CD14-positive monocyte (primary cell): ENCODE data around the gene LDLRAD4. TPM values are rescaled to one million over a fixed set of nuclear protein-coding genes. Genes with fewer than 3 reads are reported as not detected.

Source experiments
- DNase-seq, 3 donors: peaks; one replicate each; pipeline ENCODE4 v3.0.0-alpha.2; 2011 to 2022
- H2AFZ ChIP-seq: 2 replicates; pipeline ENCODE4 v1.6.0; 2012; ENCODE audit warnings: mild to moderate bottlenecking, low read depth, low read length, inconsistent platforms; ENCODE audit not compliant: insufficient read depth, poor library complexity, severe bottlenecking
- H3K27ac ChIP-seq, 2 donors: 1 replicate in 1 of 2; 2 replicates in 1 of 2; pipeline ENCODE4 v1.5.1; 2012 to 2013; ENCODE audit warnings: low read length in 2 of 2, control low read depth in 1 of 2, inconsistent platforms in 1 of 2, low read depth in 1 of 2, mild to moderate bottlenecking in 1 of 2
- H3K27me3 ChIP-seq, 2 donors: one replicate each; pipeline versions ENCODE4 v1.6.0 to v1.6.1; 2011 to 2013; ENCODE audit warnings: low read length in 2 of 2; ENCODE audit not compliant: control insufficient read depth in 2 of 2, insufficient read depth in 2 of 2
- H3K36me3 ChIP-seq, 2 donors: replicated peaks in 1 of 2; 1 replicate in 1 of 2; 2 replicates in 1 of 2; pipeline versions ENCODE4 v1.5.1 to v1.6.1; 2012 to 2013; ENCODE audit warnings: low read length in 2 of 2, control low read depth in 1 of 2, inconsistent platforms in 1 of 2, mild to moderate bottlenecking in 1 of 2; ENCODE audit not compliant: insufficient read depth in 2 of 2, control insufficient read depth in 1 of 2
- H3K4me1 ChIP-seq, 2 donors: 1 replicate in 1 of 2; 2 replicates in 1 of 2; pipeline versions ENCODE4 v1.5.1 to v1.6.1; 2012 to 2013; ENCODE audit warnings: low read length in 2 of 2, control low read depth in 1 of 2, inconsistent platforms in 1 of 2, mild to moderate bottlenecking in 1 of 2, moderate library complexity in 1 of 2; ENCODE audit not compliant: insufficient read depth in 2 of 2, control insufficient read depth in 1 of 2
- H3K4me2 ChIP-seq: replicated peaks from 2 replicates; pipeline ENCODE3; 2012; ENCODE audit warnings: low read length, moderate library complexity, mild to moderate bottlenecking; ENCODE audit not compliant: poor library complexity, severe bottlenecking; ENCODE audit errors: extremely low read depth
- H3K4me3 ChIP-seq, 3 experiments: fragments of 200-600 bp in 1 of 3; sonication (generic) in 1 of 3; replicated peaks in 1 of 3; 1 replicate in 2 of 3; 2 replicates in 1 of 3; pipeline ENCODE4 v1.5.1; 2011 to 2013; ENCODE audit warnings: low read length in 3 of 3, mild to moderate bottlenecking in 3 of 3, control low read depth in 2 of 3, low read depth in 2 of 3, inconsistent platforms in 1 of 3, moderate library complexity in 1 of 3
- H3K79me2 ChIP-seq: 2 replicates; pipeline ENCODE4 v1.6.0; 2012; ENCODE audit warnings: mild to moderate bottlenecking, control low read depth, inconsistent platforms, low read length, moderate library complexity; ENCODE audit not compliant: insufficient read depth
- H3K9ac ChIP-seq: 2 replicates; pipeline ENCODE4 v1.6.0; 2017; ENCODE audit warnings: low read length, mild to moderate bottlenecking; ENCODE audit not compliant: insufficient read depth, poor library complexity, severe bottlenecking
- H3K9me3 ChIP-seq, 2 donors: replicated peaks in 1 of 2; 1 replicate in 1 of 2; 2 replicates in 1 of 2; pipeline versions ENCODE4 v1.5.1 to v1.6.1; 2012 to 2013; ENCODE audit warnings: low read length in 2 of 2, control low read depth in 1 of 2; ENCODE audit not compliant: control insufficient read depth in 1 of 2, insufficient read depth in 1 of 2
- H4K20me1 ChIP-seq: 2 replicates; pipeline ENCODE4 v1.6.0; 2012; ENCODE audit warnings: mild to moderate bottlenecking, low read length, control low read depth, moderate library complexity; ENCODE audit not compliant: insufficient read depth
- H3K27ac Mint-ChIP-seq, 7 donors: one replicate each; pipeline ENCODE4 v1.8.0; 2020; ENCODE audit warnings: mild to moderate bottlenecking in 7 of 7, mixed read lengths in 7 of 7, moderate library complexity in 6 of 7, inconsistent platforms in 2 of 7
- H3K27me3 Mint-ChIP-seq, 3 donors: one replicate each; pipeline ENCODE4 v1.8.0; 2021 to 2022; ENCODE audit warnings: low read depth in 3 of 3, mild to moderate bottlenecking in 3 of 3, mixed read lengths in 3 of 3, moderate library complexity in 3 of 3, inconsistent platforms in 1 of 3
- H3K36me3 Mint-ChIP-seq, 2 donors: one replicate each; pipeline ENCODE4 v1.8.0; 2020; ENCODE audit warnings: mixed read lengths in 2 of 2, inconsistent platforms in 1 of 2, mild to moderate bottlenecking in 1 of 2
- H3K4me1 Mint-ChIP-seq: one replicate; pipeline ENCODE4 v1.8.0; 2020; ENCODE audit warnings: mild to moderate bottlenecking, mixed read lengths
- H3K4me3 Mint-ChIP-seq, 2 donors: one replicate each; pipeline ENCODE4 v1.8.0; 2020; ENCODE audit warnings: mild to moderate bottlenecking in 2 of 2, mixed read lengths in 2 of 2, moderate library complexity in 1 of 2
- H3K9me3 Mint-ChIP-seq, 7 donors: one replicate each; pipeline ENCODE4 v1.8.0; 2020 to 2022; ENCODE audit warnings: mixed read lengths in 7 of 7, mild to moderate bottlenecking in 6 of 7, moderate library complexity in 6 of 7, inconsistent platforms in 2 of 7
- CTCF ChIP-seq: fragments of 200-600 bp; IDR thresholded peaks from one replicate; pipeline ENCODE4 v1.8.0; 2022; ENCODE audit warnings: antibody characterized with exemption, mild to moderate bottlenecking
- WGBS: methylation state at CpG from one replicate; pipeline ENCODE4 v1.1.5; 2013; ENCODE audit warnings: missing lambda C conversion rate; ENCODE audit not compliant: insufficient coverage; 5-methylcytosine and 5-hydroxymethylcytosine counted together
- intact Hi-C, 2 donors: fragments of 100-400 bp; cut with micrococcal nuclease; formaldehyde crosslinking; loops; one replicate each; pipeline versions ENCODE4 v1.15.0 to v1.15.1; 2023
- polyA plus RNA-seq, 3 donors: library from polyadenylated mRNA; depleted of rRNA in 1 of 3; unstranded in 2 of 3; stranded (reverse) in 1 of 3; fragments of 300-500 nt in 2 of 3; fragments of >200 nt in 1 of 3; fragmentation: Illumina TruSeq in 2 of 3; gene quantifications; 1 replicate in 2 of 3; 2 replicates in 1 of 3; pipeline ENCODE4 v1.2.3, GENCODE V29; 2012 to 2021

The LDLRAD4 gene
- polyA plus RNA-seq, 3 donors = 13.5 to 15.4 (median 13.8) TPM

DNA sequence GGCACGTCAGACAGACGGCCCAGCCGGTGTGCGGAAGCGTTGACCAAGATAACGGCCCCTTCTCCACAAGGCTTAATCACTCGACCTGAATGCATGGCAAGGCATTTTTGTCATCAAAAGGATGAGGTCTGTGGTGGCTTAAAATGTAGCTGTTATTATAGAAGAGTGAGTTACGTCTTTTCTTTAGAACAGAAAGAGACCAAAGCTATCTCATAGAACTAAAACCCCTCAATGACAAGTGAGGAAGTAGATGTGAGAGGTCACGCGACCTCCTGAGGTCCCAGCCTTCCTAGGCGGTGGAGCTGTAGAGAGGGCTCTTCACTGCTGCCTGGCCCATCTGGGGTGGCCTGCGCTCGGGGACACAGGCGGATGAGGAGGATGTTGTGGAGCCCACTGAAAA is 75.7 kb downstream of the LDLRAD4 start:
- Histone ChIP-seq H3K4me3 (no peak overlapping the region), H3K27ac (no peak overlapping the region), H3K9me3 (no peaks in the 10 kb centered on the region), H3K79me2 (no peaks in the 10 kb centered on the region), H3K4me1 (no peaks in the 10 kb centered on the region), H3K9ac (no peak overlapping the region), H3K36me3 (no peaks in the 10 kb centered on the region), H4K20me1 (peaks cover 6% of the 10 kb centered on the region), H3K4me2 (no peak overlapping the region), H3K27me3 (no peaks in the 10 kb centered on the region), H2AFZ (no peak overlapping the region)
- intact Hi-C loops = no loop called here
- WGBS = no CpG with 5 or more reads among the region's 14 CpGs
- TF ChIP-seq CTCF = no peak
- H3K27me3 Mint-ChIP-seq = peaks cover 0 to 1% (median 0%) of the 10 kb centered on the region in 3 donors
- no peaks in the 10 kb centered on the region for H3K4me1 Mint-ChIP-seq
- DNase-seq = no peak
- H3K9me3 Mint-ChIP-seq = peaks cover 0 to 2% (median 0%) of the 10 kb centered on the region in 7 donors
- H3K36me3 Mint-ChIP-seq = no peaks in the 10 kb centered on the region
- H3K27ac Mint-ChIP-seq = no peak overlapping the region
- H3K4me3 Mint-ChIP-seq = no peak overlapping the region

DNA sequence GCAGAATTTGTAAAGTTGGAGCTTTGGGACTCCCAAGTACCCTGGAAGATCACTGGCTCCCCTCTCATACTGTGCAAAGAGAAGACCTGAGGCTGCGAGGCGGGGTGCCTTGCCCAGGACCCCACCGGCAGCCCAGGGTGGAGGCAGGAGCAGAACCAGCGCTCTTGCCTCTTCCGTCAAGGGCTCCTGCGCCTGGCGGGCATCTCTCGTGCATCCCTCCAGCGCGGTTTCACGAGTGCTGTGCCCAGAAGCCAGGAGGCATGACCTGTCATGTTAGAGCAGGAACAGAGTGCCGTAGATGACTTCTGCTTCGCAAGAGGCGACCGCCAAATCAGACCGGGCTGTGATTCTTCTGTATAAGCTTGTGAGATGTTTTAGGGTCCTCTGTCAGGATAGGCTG is 77.3 kb downstream of the LDLRAD4 start:
- H3K4me3 ChIP-seq = no peak overlapping the region
- H3K4me2 ChIP-seq = no peak overlapping the region
- no peak overlapping the region for H2AFZ ChIP-seq
- 91% methylated on average over 16 of the region's 16 CpGs for WGBS
- Mint-ChIP-seq H3K27me3 (peaks cover under 1 to 4% (median 1%) of the 10 kb centered on the region in 3 donors), H3K36me3 (no peaks in the 10 kb centered on the region), H3K4me1 (no peaks in the 10 kb centered on the region), H3K4me3 (no peak overlapping the region), H3K27ac (no peak overlapping the region), H3K9me3 (peaks cover 0 to 2% (median 0%) of the 10 kb centered on the region in 7 donors)
- H3K9me3 ChIP-seq = no peaks in the 10 kb centered on the region
- H3K27me3 ChIP-seq = no peaks in the 10 kb centered on the region
- H3K27ac ChIP-seq = no peak overlapping the region
- no peak overlapping the region for H3K9ac ChIP-seq
- H3K4me1 ChIP-seq = no peaks in the 10 kb centered on the region
- no peaks in the 10 kb centered on the region for H3K36me3 ChIP-seq
- no peak for TF ChIP-seq CTCF
- peaks cover 6% of the 10 kb centered on the region for H4K20me1 ChIP-seq
- no peaks in the 10 kb centered on the region for H3K79me2 ChIP-seq
- intact Hi-C loops = no loop called here
- DNase-seq = no peak
